ENCODE results near the gene HCRTR1.

The HCRTR1 gene

GRCh38 chr1:31626223-31627207 is 9.0 kb downstream of the HCRTR1 start:
- no peak for DNase-seq

- no peak for DNase-seq
Observed at GRCh38 chr1:31627301-31627929, 9.9 kb downstream of the HCRTR1 start.

GRCh38 chr1:31627930-31628559 is 10.6 kb downstream of the HCRTR1 start:
- DNase-seq, result no peak

GRCh38 chr1:31628931-31629556 is 11.6 kb downstream of the HCRTR1 start:
- DNase-seq, result no peak

- no peak for DNase-seq
Observed at GRCh38 chr1:31632649-31633048, 15.2 kb downstream of the HCRTR1 start.

- DNase-seq, result no peak
Observed at GRCh38 chr1:31633117-31633516, 15.6 kb downstream of the HCRTR1 start.

- DNase-seq, result no peak
Observed at GRCh38 chr1:31637915-31638673, 20.6 kb downstream of the HCRTR1 start.

GRCh38 chr1:31639543-31639942 is 22.1 kb downstream of the HCRTR1 start:
- no peak for DNase-seq

- DNase-seq, result no peak
Observed at GRCh38 chr1:31640179-31640578, 22.7 kb downstream of the HCRTR1 start.

- no peak for DNase-seq
Observed at GRCh38 chr1:31640964-31641363, 23.5 kb downstream of the HCRTR1 start.

GRCh38 chr1:31642366-31642765 is 24.9 kb downstream of the HCRTR1 start:
- no peak for DNase-seq

GRCh38 chr1:31642897-31643296 is 25.4 kb downstream of the HCRTR1 start:
- no peak for DNase-seq

- DNase-seq, result no peak
Observed at GRCh38 chr1:31643976-31644559, 26.6 kb downstream of the HCRTR1 start.

- peak; percentile 99 for DNase-seq
Observed at GRCh38 chr1:31644560-31645273, 27.2 kb downstream of the HCRTR1 start, which contains the start of gene PEF1. Gene PEF1 (minus strand): TSS chr1:31644876. CDS start chr1:31644864, 12 bp downstream.

GRCh38 chr1:31645274-31645568 is 27.7 kb downstream of the HCRTR1 start:
- no peak for DNase-seq

GRCh38 chr1:31646259-31646960 is 28.9 kb downstream of the HCRTR1 start:
- DNase-seq, result no peak

- no peak for DNase-seq
Observed at GRCh38 chr1:31647106-31647505, 29.6 kb downstream of the HCRTR1 start.

GRCh38 chr1:31648190-31648589 is 30.7 kb downstream of the HCRTR1 start:
- no peak for DNase-seq

GRCh38 chr1:31648641-31649357 is 31.3 kb downstream of the HCRTR1 start:
- DNase-seq, result no peak

Data from NCI-H526 treated with DMSO at 0.1 percent for 48 hours (cell line).